Peyer's patch (tissue), 4 donors: Measurements from ENCODE around the gene CASKIN2.

Experiments
- CTCF ChIP-seq, 6 experiments: fragments of 450-650 bp in 4 of 6; fragments of 200-600 bp in 2 of 6; sonication (generic) in 1 of 6; IDR thresholded peaks; one replicate each; pipeline ENCODE4 v1.5.1; 2017 to 2019; ENCODE audit warnings: antibody characterized with exemption in 6 of 6, mild to moderate bottlenecking in 3 of 6, moderate library complexity in 1 of 6
- POLR2A ChIP-seq, 2 donors: fragments of 450-650 bp; IDR thresholded peaks; one replicate each; pipeline ENCODE4 v1.5.1; 2017; ENCODE audit warnings: antibody characterized with exemption in 2 of 2, mild to moderate bottlenecking in 2 of 2, moderate library complexity in 2 of 2

- no peak for TF ChIP-seq CTCF (IDR thresholded peaks at IDR 0.05)
- TF ChIP-seq POLR2A (IDR thresholded peaks at IDR 0.05) = no peak
Observed at GRCh38 chr17:75486151-75486550, 29.2 kb downstream of the CASKIN2 start.
